WTC11 (cell line): ENCODE data around the gene NGB.

ENCODE experiments used
- NR2C2 ChIP-seq: sonication (generic); formaldehyde crosslinking; IDR thresholded peaks from 2 replicates; pipeline ENCODE4 v1.8.0; 2022; ENCODE audit warnings: mild to moderate bottlenecking, missing genetic modification reagents
- TF ChIP-seq, protein P1 (sequence below): fragments of 200-600 bp; IDR thresholded peaks from 2 replicates; pipeline ENCODE4 v1.8.0; 2022; ENCODE audit warnings: antibody characterized with exemption
- TF ChIP-seq, protein P2 (sequence below): sonication (generic); formaldehyde crosslinking; IDR thresholded peaks from 2 replicates; pipeline ENCODE4 v1.8.0; 2022; ENCODE audit warnings: missing genetic modification reagents

DNA sequence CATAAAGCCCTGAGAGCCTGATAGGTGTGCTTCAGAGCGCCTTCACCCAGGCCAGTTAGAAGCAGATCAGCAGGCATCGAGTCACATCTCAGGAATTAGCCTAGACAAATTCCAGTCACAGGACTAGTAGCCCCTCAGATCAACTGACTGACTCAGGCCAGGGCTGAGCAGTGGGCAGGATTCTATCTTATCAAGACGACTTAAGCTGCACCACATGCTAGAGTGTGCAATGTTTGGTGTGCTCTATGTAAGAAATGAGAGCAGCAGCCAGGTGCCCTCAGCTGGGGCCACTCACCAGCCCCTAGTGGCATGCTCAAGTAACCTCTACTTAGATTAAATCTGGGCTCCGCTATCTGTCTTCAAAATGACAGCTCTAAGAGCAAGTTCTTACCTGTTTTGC, 19.7 kb upstream of the NGB start:
- no peak for TF ChIP-seq NR2C2 (CRISPR knock-in tag)
- TF ChIP-seq, protein P1, sequence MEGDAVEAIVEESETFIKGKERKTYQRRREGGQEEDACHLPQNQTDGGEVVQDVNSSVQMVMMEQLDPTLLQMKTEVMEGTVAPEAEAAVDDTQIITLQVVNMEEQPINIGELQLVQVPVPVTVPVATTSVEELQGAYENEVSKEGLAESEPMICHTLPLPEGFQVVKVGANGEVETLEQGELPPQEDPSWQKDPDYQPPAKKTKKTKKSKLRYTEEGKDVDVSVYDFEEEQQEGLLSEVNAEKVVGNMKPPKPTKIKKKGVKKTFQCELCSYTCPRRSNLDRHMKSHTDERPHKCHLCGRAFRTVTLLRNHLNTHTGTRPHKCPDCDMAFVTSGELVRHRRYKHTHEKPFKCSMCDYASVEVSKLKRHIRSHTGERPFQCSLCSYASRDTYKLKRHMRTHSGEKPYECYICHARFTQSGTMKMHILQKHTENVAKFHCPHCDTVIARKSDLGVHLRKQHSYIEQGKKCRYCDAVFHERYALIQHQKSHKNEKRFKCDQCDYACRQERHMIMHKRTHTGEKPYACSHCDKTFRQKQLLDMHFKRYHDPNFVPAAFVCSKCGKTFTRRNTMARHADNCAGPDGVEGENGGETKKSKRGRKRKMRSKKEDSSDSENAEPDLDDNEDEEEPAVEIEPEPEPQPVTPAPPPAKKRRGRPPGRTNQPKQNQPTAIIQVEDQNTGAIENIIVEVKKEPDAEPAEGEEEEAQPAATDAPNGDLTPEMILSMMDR: no peak
- TF ChIP-seq, protein P2, sequence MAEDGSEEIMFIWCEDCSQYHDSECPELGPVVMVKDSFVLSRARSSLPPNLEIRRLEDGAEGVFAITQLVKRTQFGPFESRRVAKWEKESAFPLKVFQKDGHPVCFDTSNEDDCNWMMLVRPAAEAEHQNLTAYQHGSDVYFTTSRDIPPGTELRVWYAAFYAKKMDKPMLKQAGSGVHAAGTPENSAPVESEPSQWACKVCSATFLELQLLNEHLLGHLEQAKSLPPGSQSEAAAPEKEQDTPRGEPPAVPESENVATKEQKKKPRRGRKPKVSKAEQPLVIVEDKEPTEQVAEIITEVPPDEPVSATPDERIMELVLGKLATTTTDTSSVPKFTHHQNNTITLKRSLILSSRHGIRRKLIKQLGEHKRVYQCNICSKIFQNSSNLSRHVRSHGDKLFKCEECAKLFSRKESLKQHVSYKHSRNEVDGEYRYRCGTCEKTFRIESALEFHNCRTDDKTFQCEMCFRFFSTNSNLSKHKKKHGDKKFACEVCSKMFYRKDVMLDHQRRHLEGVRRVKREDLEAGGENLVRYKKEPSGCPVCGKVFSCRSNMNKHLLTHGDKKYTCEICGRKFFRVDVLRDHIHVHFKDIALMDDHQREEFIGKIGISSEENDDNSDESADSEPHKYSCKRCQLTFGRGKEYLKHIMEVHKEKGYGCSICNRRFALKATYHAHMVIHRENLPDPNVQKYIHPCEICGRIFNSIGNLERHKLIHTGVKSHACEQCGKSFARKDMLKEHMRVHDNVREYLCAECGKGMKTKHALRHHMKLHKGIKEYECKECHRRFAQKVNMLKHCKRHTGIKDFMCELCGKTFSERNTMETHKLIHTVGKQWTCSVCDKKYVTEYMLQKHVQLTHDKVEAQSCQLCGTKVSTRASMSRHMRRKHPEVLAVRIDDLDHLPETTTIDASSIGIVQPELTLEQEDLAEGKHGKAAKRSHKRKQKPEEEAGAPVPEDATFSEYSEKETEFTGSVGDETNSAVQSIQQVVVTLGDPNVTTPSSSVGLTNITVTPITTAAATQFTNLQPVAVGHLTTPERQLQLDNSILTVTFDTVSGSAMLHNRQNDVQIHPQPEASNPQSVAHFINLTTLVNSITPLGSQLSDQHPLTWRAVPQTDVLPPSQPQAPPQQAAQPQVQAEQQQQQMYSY (CRISPR knock-in tag): no peak
